ENCODE measurements around the gene KLHL6. TPM values are rescaled to one million over a fixed set of nuclear protein-coding genes. Genes with fewer than 3 reads are reported as not detected.
"Not testable (repeated sequence)": the region's sequence is repeated elsewhere in the genome, so short reads cannot be mapped to it uniquely, and the experiment has no call there.

KLHL6 gene
- total RNA-seq, 1 donor from 2014 or later: 36.7 TPM

DNA sequence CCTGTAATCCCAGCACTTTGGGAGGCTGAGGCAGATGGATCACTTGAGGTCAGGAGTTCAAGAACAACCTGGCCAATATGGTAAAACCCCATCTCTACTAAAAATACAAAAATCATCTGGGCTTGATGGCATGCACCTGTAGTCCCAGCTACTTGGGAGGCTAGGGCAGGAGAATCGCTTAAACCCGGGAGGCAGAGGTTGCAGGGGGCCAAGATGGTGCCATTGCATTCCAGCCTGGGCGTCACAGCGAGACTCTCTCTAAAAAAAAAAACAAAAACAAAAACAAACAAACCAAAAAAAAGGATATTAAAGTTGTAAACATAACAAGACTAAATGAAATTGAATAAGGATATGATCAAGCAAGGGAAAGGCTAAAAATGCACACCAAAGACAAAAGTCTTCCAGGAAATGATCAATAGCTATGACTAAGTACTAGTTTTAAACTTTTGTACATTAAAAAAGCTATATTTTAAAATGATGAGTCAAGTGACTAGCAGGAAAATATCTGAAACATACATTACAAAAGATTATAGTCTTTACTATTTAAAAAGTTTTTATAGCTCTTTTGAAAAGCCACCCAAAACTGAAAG is 28.6 kb downstream of the KLHL6 start:
- DNase-seq (no peak), ATAC-seq (no peak)
- H3K27me3 ChIP-seq (ENCODE audit: low read depth): no peaks in the 10 kb centered on the region
- H3K4me3 ChIP-seq: no peak overlapping the region
- H3K9me3 ChIP-seq: no peaks in the 10 kb centered on the region
- H3K4me1 ChIP-seq: peaks cover 11% of the 10 kb centered on the region
- no peak overlapping the region for H3K27ac ChIP-seq
- peaks cover 4% of the 10 kb centered on the region for H3K36me3 ChIP-seq
- intact Hi-C loops (cut with DNase I): no loop called here
- TF ChIP-seq, protein P1, sequence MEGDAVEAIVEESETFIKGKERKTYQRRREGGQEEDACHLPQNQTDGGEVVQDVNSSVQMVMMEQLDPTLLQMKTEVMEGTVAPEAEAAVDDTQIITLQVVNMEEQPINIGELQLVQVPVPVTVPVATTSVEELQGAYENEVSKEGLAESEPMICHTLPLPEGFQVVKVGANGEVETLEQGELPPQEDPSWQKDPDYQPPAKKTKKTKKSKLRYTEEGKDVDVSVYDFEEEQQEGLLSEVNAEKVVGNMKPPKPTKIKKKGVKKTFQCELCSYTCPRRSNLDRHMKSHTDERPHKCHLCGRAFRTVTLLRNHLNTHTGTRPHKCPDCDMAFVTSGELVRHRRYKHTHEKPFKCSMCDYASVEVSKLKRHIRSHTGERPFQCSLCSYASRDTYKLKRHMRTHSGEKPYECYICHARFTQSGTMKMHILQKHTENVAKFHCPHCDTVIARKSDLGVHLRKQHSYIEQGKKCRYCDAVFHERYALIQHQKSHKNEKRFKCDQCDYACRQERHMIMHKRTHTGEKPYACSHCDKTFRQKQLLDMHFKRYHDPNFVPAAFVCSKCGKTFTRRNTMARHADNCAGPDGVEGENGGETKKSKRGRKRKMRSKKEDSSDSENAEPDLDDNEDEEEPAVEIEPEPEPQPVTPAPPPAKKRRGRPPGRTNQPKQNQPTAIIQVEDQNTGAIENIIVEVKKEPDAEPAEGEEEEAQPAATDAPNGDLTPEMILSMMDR (IDR thresholded peaks at IDR 0.05): no peak

DNA sequence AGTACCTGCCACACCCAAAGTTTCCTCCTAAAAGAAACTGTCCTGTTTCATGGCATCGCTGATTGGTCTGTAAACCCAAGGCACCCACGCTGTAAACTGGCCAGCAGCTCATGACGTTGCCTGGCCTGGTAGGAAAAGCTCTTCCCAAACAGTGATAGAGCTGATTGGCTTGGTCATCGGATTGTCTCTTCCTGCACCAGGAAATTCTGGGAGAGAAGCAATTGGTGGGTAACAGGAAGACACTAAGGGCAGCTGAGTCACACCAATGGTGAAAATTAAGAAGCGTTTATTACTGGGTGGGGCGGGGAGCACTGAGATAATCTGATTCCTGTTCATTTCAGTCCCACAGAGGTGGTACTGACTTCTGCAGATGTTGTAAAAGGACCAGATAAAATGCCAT is 31.0 kb downstream of the KLHL6 start:
- Histone ChIP-seq H3K27me3 (ENCODE audit: low read depth) (no peaks in the 10 kb centered on the region), H3K4me1 (no peaks in the 10 kb centered on the region), H3K27ac (no peak overlapping the region), H3K9me3 (no peaks in the 10 kb centered on the region), H3K4me3 (no peak overlapping the region), H3K36me3 (peaks cover 4% of the 10 kb centered on the region)
- TF ChIP-seq, protein P1 (IDR thresholded peaks at IDR 0.05): no peak
- ATAC-seq (no peak), DNase-seq (no peak)
- intact Hi-C loops (cut with DNase I): no loop called here

DNA sequence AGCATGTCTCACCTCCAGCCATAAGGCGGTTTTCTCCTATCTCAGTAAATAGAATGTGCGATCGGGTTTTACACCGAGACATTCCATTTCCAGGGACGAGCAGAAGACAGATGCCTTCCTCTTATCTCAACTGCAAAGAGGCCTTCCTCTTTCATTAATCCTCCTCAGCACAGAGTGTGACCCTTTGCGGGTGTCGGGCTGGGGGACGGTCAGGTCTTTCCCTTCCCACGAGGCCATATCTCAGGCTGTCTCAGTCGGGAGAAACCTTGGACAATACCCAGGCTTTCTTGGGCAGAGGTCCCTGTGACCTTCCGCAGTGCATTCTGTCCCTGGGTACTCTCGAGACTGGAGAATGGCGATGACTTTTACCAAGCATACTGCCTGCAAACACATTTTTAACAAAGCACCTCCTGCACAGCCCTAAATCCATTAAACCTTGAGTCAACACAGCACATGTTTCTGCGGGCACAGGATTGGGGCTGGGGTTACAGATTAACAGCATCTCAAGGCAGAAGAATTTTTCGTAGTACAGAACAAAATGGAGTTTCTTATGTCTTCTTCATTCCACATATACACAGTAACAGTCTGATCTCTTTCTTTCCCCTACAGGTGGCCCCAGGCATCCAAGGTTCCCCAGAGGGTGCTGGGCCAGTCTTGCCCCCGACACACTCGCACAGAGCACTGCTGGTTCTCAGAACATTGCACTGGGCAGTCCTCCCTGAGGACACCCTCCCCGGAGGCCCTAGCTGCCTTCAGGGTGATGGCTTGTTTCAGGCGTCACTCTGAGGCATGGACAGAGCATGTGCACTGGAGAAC is 34.6 kb downstream of the KLHL6 start:
- H3K27ac ChIP-seq; intact Hi-C loops (cut with DNase I); H3K4me3 ChIP-seq; H3K4me1 ChIP-seq; DNase-seq; H3K27me3 ChIP-seq (ENCODE audit: low read depth); H3K9me3 ChIP-seq; H3K36me3 ChIP-seq: not testable (repeated sequence)
- peak in 1 of 2 donors; percentile 14 for ATAC-seq

DNA sequence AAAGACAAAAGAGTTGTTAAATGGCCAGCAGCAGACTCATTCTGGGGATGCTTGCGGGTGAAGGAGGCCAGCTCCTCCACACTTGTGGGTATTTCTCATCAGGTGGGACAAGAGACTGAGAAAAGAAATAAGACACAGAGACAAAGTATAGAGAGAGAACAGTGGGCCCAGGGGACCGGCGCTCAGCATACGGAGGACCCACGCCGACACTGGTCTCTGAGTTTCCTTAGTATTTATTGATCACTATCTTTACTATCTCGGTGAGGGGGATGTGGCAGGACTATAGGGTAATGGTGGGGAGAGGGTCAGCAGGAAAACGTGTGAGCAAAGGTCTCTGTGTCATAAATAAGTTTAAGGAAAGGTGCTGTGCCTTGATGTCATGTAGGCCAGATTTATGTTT is 35.2 kb downstream of the KLHL6 start:
- ATAC-seq; H3K36me3 ChIP-seq; H3K27me3 ChIP-seq (ENCODE audit: low read depth); H3K27ac ChIP-seq; DNase-seq; H3K9me3 ChIP-seq; H3K4me1 ChIP-seq; intact Hi-C loops (cut with DNase I); H3K4me3 ChIP-seq: not testable (repeated sequence)

DNA sequence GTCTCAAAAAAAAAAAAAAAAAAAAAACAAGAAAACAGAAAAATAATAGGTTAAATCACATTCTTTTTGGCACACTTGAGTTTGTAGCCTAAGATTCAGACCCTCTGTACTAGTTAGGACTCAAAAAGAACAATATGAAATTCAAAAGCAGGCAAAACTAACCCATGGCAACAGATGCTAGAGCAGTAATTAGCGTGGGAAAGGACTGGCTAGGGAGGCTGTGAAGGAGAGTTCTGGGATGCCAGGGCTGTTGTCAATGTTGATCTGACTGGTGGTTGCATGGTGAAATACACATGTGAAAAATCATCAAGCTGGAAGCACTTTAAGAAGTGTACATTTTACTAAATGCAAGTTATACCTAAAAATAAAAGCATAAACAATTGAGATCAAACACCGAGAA is 35.6 kb downstream of the KLHL6 start:
- no peak for ATAC-seq
- Histone ChIP-seq H3K27me3 (ENCODE audit: low read depth) (no peaks in the 10 kb centered on the region), H3K4me1 (no peaks in the 10 kb centered on the region), H3K36me3 (no peaks in the 10 kb centered on the region), H3K27ac (no peak overlapping the region), H3K4me3 (no peak overlapping the region), H3K9me3 (no peaks in the 10 kb centered on the region)
- intact Hi-C loops (cut with DNase I): no loop called here
- no peak for DNase-seq
- TF ChIP-seq, protein P1 (IDR thresholded peaks at IDR 0.05): no peak

DNA sequence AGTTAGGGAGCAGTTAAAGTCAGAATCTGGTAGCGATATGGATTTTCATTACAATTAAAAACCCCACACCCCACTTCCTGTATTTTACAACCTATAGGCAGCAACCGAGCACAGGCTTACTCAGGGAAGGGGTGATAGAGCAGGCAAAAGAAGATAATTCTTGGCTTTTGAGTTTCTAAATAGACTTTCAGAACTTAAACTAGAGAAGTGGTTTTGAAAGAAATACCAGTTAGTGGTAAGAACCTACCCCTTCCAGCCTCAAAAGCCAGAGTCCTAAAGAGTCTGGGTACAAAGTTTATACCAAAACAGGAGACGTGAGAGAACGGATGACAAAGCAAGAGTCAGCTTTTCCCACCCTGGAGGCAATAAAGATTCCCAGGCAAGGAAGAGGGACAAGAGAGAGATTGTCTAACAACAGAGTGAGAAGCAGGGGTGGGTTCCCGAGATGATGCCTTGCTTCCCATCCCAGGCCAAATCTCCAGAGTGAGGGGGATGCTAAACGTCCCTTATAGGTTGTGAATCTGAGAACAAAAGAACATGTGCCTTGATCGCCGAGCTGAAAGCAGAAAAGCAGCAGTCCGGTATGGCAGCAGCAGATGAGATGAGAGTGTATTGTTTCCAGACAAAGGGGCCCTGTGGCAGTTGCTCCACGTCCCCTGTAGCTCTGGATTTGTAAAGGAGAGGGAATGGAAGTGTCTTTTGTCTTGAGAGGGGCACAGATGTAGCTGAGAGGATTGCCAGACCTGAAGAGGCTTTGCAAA is 36.8 kb downstream of the KLHL6 start:
- Histone ChIP-seq H3K4me1 (no peaks in the 10 kb centered on the region), H3K27ac (no peak overlapping the region), H3K36me3 (no peaks in the 10 kb centered on the region), H3K4me3 (no peak overlapping the region), H3K9me3 (no peaks in the 10 kb centered on the region), H3K27me3 (ENCODE audit: low read depth) (no peaks in the 10 kb centered on the region)
- DNase-seq (no peak), ATAC-seq (no peak)
- intact Hi-C loops (cut with DNase I): no loop called here
- TF ChIP-seq, protein P1 (IDR thresholded peaks at IDR 0.05): no peak

Measured in lower lobe of right lung (tissue), 2 donors.